WTC11 (cell line): ENCODE data around the gene FGF12.

Experiments
- ATF2 ChIP-seq: sonication (generic); formaldehyde crosslinking; IDR thresholded peaks from 2 replicates; pipeline ENCODE4 v1.8.1; 2022; ENCODE audit warnings: low read depth, missing genetic modification reagents, borderline replicate concordance
- CBFB ChIP-seq: sonication (generic); formaldehyde crosslinking; IDR thresholded peaks from 2 replicates; pipeline ENCODE4 v1.8.1; 2022; ENCODE audit warnings: mild to moderate bottlenecking, low read depth, missing genetic modification reagents
- CTCF ChIP-seq: fragments of 200-600 bp; IDR thresholded peaks from 2 replicates; pipeline ENCODE4 v1.8.0; 2022; ENCODE audit warnings: antibody characterized with exemption
- HMGXB4 ChIP-seq: sonication (generic); formaldehyde crosslinking; IDR thresholded peaks from 2 replicates; pipeline ENCODE4 v1.8.1; 2023; ENCODE audit warnings: mild to moderate bottlenecking, moderate library complexity, missing genetic modification reagents
- JUN ChIP-seq: sonication (generic); formaldehyde crosslinking; IDR thresholded peaks from 2 replicates; pipeline ENCODE4 v1.8.0; 2023; ENCODE audit warnings: mild to moderate bottlenecking, missing genetic modification reagents
- NFYB ChIP-seq: sonication (generic); formaldehyde crosslinking; conservative IDR thresholded peaks from 2 replicates; pipeline ENCODE4 v1.8.0; 2022; ENCODE audit warnings: low read depth, missing genetic modification reagents
- TEAD4 ChIP-seq: sonication (generic); formaldehyde crosslinking; IDR thresholded peaks from 2 replicates; pipeline ENCODE4 v1.8.0; 2022; ENCODE audit warnings: mild to moderate bottlenecking, missing genetic modification reagents
- USF2 ChIP-seq: sonication (generic); formaldehyde crosslinking; IDR thresholded peaks from 2 replicates; pipeline ENCODE4 v1.8.1; 2023; ENCODE audit warnings: mild to moderate bottlenecking, missing genetic modification reagents, moderate library complexity
- ZNF138 ChIP-seq: sonication (generic); formaldehyde crosslinking; conservative IDR thresholded peaks from 2 replicates; pipeline ENCODE4 v1.8.1; 2022; ENCODE audit warnings: mild to moderate bottlenecking, moderate library complexity, missing genetic modification reagents
- ZSCAN18 ChIP-seq: fragments of 250-450 bp; sonication (Bioruptor Pico); IDR thresholded peaks from 2 replicates; pipeline ENCODE4 v2.1.2; 2022; ENCODE audit warnings: mild to moderate bottlenecking, moderate library complexity

- no peak for TF ChIP-seq CTCF
- no peak for TF ChIP-seq HMGXB4
- no peak for TF ChIP-seq JUN
- no peak for TF ChIP-seq ZSCAN18 (CRISPR knock-in tag)
- TF ChIP-seq CBFB (CRISPR knock-in tag) = no peak
- TF ChIP-seq USF2 (CRISPR knock-in tag) = no peak
- TF ChIP-seq ATF2 (CRISPR knock-in tag) = no peak
- no peak for TF ChIP-seq NFYB (CRISPR knock-in tag)
- no peak for TF ChIP-seq ZNF138 (CRISPR knock-in tag)
- no peak for TF ChIP-seq TEAD4 (CRISPR knock-in tag)
Observed at GRCh38 chr3:192212979-192213378, 514.4 kb downstream of the FGF12 start.
